ENCODE data around the gene DCAF4. TPM values are rescaled to one million over a fixed set of nuclear protein-coding genes. Genes with fewer than 3 reads are reported as not detected.

DCAF4 gene
- polyA plus RNA-seq, 1 of the 3 experiments (the other 2 are of a cell fraction): 17.9 TPM

DNA sequence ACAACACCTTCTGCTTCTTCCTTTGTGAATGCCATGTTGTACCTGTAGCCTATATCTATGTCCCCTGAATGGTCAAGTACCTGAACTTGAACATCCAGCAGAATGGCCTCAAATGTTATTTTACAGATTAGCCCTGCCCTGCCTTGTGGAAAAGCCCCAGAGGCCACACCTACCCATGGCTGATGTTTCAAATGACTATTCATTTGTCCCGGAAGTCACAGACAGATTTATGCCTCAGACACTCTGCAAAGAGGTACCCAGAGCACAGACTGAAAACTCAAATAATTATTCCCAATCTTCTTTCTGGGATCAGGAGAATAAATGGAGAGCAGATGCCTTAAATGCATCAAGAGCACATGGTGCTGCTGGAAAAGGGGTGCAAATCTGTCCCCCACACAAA, 19.4 kb upstream of the DCAF4 start:
- H2AFZ ChIP-seq (ENCODE audit: low read depth): no peak overlapping the region
- peaks cover 0 to 33% of the 10 kb centered on the region in 2 experiments; a peak in 1 of 4 replicates for H3K4me1 ChIP-seq (ENCODE audit: control insufficient read depth in 1 of 2, insufficient read depth in 2 of 2, low read depth in 1 of 2, low read length in 1 of 2)
- H3K36me3 ChIP-seq (replicated peaks in 1 of 2; ENCODE audit: control insufficient read depth in 1 of 2, insufficient read depth in 2 of 2, low read length in 1 of 2): no peaks in the 10 kb centered on the region
- TF ChIP-seq RCOR1 (IDR thresholded peaks at IDR 0.05; ENCODE audit: low read length) (no peak), CHD2 (IDR thresholded peaks at IDR 0.05; ENCODE audit: low read length, partially characterized antibody) (no peak), SMC3 (IDR thresholded peaks at IDR 0.05; ENCODE audit: low read depth, low read length) (no peak), MAX (IDR thresholded peaks at IDR 0.05; ENCODE audit: low read depth) (no peak)
- TF ChIP-seq, protein P1, sequence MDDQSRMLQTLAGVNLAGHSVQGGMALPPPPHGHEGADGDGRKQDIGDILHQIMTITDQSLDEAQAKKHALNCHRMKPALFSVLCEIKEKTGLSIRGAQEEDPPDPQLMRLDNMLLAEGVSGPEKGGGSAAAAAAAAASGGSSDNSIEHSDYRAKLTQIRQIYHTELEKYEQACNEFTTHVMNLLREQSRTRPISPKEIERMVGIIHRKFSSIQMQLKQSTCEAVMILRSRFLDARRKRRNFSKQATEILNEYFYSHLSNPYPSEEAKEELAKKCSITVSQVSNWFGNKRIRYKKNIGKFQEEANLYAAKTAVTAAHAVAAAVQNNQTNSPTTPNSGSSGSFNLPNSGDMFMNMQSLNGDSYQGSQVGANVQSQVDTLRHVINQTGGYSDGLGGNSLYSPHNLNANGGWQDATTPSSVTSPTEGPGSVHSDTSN (IDR thresholded peaks at IDR 0.05): peak; percentile 15; the same call in 1 of the 2 replicates
- no peak overlapping the region for H3K4me3 ChIP-seq (ENCODE audit: low read depth in 2 of 2, low read length in 1 of 2)
- no peak for DNase-seq
- no peak overlapping the region for H3K9ac ChIP-seq
- CTCF ChIA-PET: interaction anchor here (1.1 to 10.8 kb wide), 3 partner anchors 41 to 393 kb away, joined by 6 to 339 read pairs (median 31); no protein-coding TSS in a partner anchor
- no peaks in the 10 kb centered on the region for H3F3A ChIP-seq (replicated peaks; ENCODE audit: insufficient read depth)
- WGBS (ENCODE audit: low lambda C conversion rate): 60% methylated on average over 1 of the region's 1 CpG
- peak overlapping the region; percentile 8; the same call in 1 of the 2 replicates for H3K4me2 ChIP-seq
- H3K27me3 ChIP-seq (ENCODE audit: insufficient read depth): no peaks in the 10 kb centered on the region
- no peaks in the 10 kb centered on the region for H3K9me3 ChIP-seq
- H3K27ac ChIP-seq (ENCODE audit: low read depth in 2 of 2, low read length in 1 of 2): no peak overlapping the region
- H3K79me2 ChIP-seq (ENCODE audit: insufficient read depth): no peaks in the 10 kb centered on the region
- no peaks in the 10 kb centered on the region for H4K20me1 ChIP-seq (ENCODE audit: insufficient read depth)
- H3K9me2 ChIP-seq: no peaks in the 10 kb centered on the region
- POLR2A ChIA-PET: no interaction called here

GRCh38 chr14:72907886-72908285, 18.4 kb upstream of the DCAF4 start:
- Histone ChIP-seq H3F3A (replicated peaks; ENCODE audit: insufficient read depth) (no peaks in the 10 kb centered on the region), H3K4me1 (ENCODE audit: control insufficient read depth in 1 of 2, insufficient read depth in 2 of 2, low read depth in 1 of 2, low read length in 1 of 2) (peaks cover 0 to 33% of the 10 kb centered on the region in 2 experiments; a peak in 1 of 4 replicates), H3K79me2 (ENCODE audit: insufficient read depth) (no peaks in the 10 kb centered on the region), H4K20me1 (ENCODE audit: insufficient read depth) (no peaks in the 10 kb centered on the region), H3K4me3 (ENCODE audit: low read depth in 2 of 2, low read length in 1 of 2) (no peak overlapping the region), H3K9ac (no peak overlapping the region), H3K27me3 (ENCODE audit: insufficient read depth) (no peaks in the 10 kb centered on the region), H3K9me2 (no peaks in the 10 kb centered on the region), H3K9me3 (no peaks in the 10 kb centered on the region), H3K4me2 (peak overlapping the region; percentile 8; the same call in 1 of the 2 replicates), H3K36me3 (replicated peaks in 1 of 2; ENCODE audit: control insufficient read depth in 1 of 2, insufficient read depth in 2 of 2, low read length in 1 of 2) (no peaks in the 10 kb centered on the region), H2AFZ (ENCODE audit: low read depth) (no peak overlapping the region), H3K27ac (ENCODE audit: low read depth in 2 of 2, low read length in 1 of 2) (no peak overlapping the region)
- CTCF ChIA-PET: interaction anchor here (0.5 to 5.1 kb wide), 4 partner anchors 40 to 395 kb away, joined by 4 to 43 read pairs (median 18); no protein-coding TSS in a partner anchor
- POLR2A ChIA-PET: no interaction called here
- no peak for DNase-seq
- 33% methylated on average over 5 of the region's 5 CpGs for WGBS (ENCODE audit: low lambda C conversion rate)
- TF ChIP-seq, protein P1 (IDR thresholded peaks at IDR 0.05): no peak
- no peak for TF ChIP-seq RFX5 (IDR thresholded peaks at IDR 0.05; ENCODE audit: low read length)
- TF ChIP-seq JUND (IDR thresholded peaks at IDR 0.05): peak; percentile 38; the same call in 1 of the 2 replicates
- TF ChIP-seq FOXJ3 (CRISPR knock-in tag; IDR thresholded peaks at IDR 0.05): no peak
- no peak for TF ChIP-seq CTCF (IDR thresholded peaks at IDR 0.05)
- TF ChIP-seq ELF1 (IDR thresholded peaks at IDR 0.05): no peak
- no peak for TF ChIP-seq TEAD4 (IDR thresholded peaks at IDR 0.05; ENCODE audit: borderline replicate concordance, insufficient read depth)
- TF ChIP-seq MEF2A (IDR thresholded peaks at IDR 0.05; ENCODE audit: borderline replicate concordance, low read depth): peak; percentile 42; the same call in 1 of the 2 replicates
- TF ChIP-seq CHD2 (IDR thresholded peaks at IDR 0.05; ENCODE audit: low read length, partially characterized antibody): no peak
- no peak for TF ChIP-seq FOXM1 (IDR thresholded peaks at IDR 0.05; ENCODE audit: low read depth)
- TF ChIP-seq FOSL2 (IDR thresholded peaks at IDR 0.05; ENCODE audit: borderline replicate concordance, low read depth): peak; percentile 67
- TF ChIP-seq GATA2 (CRISPR knock-in tag; IDR thresholded peaks at IDR 0.05): no peak
- TF ChIP-seq NRF1 (IDR thresholded peaks at IDR 0.05; ENCODE audit: low read depth, low read length): no peak
- no peak for TF ChIP-seq POLR2AphosphoS5 (IDR thresholded peaks at IDR 0.05; ENCODE audit: low read depth, low read length)
- TF ChIP-seq TCF12 (IDR thresholded peaks at IDR 0.05): peak; percentile 61
- no peak for TF ChIP-seq SMC3 (IDR thresholded peaks at IDR 0.05; ENCODE audit: low read depth, low read length)
- TF ChIP-seq, protein P2, sequence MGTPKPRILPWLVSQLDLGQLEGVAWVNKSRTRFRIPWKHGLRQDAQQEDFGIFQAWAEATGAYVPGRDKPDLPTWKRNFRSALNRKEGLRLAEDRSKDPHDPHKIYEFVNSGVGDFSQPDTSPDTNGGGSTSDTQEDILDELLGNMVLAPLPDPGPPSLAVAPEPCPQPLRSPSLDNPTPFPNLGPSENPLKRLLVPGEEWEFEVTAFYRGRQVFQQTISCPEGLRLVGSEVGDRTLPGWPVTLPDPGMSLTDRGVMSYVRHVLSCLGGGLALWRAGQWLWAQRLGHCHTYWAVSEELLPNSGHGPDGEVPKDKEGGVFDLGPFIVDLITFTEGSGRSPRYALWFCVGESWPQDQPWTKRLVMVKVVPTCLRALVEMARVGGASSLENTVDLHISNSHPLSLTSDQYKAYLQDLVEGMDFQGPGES (IDR thresholded peaks at IDR 0.05; ENCODE audit: low read depth, low read length): no peak
- TF ChIP-seq, protein P3, sequence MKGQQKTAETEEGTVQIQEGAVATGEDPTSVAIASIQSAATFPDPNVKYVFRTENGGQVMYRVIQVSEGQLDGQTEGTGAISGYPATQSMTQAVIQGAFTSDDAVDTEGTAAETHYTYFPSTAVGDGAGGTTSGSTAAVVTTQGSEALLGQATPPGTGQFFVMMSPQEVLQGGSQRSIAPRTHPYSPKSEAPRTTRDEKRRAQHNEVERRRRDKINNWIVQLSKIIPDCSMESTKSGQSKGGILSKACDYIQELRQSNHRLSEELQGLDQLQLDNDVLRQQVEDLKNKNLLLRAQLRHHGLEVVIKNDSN (IDR thresholded peaks at IDR 0.05; ENCODE audit: borderline replicate concordance, low read depth): no peak
- no peak for TF ChIP-seq EP300 (IDR thresholded peaks at IDR 0.05; ENCODE audit: borderline replicate concordance in 1 of 2, low read depth in 1 of 2, low read length in 1 of 2)
- no peak for TF ChIP-seq RAD21 (IDR thresholded peaks at IDR 0.05; ENCODE audit: low read length)
- no peak for TF ChIP-seq EZH2phosphoT487 (IDR thresholded peaks at IDR 0.05; ENCODE audit: borderline replicate concordance, low read depth)
